SHP77 treated with DMSO at 0.1 percent for 48 hours (cell line): ENCODE results near the gene CPSF2.
"Not testable (repeated sequence)": the region's sequence is repeated elsewhere in the genome, so short reads cannot be mapped to it uniquely, and the experiment has no call there.

Experiments used
- DNase-seq: peaks from one replicate; lab custom pipeline; 2025; lab: John Stamatoyannopoulos, UW

CPSF2 gene

DNA sequence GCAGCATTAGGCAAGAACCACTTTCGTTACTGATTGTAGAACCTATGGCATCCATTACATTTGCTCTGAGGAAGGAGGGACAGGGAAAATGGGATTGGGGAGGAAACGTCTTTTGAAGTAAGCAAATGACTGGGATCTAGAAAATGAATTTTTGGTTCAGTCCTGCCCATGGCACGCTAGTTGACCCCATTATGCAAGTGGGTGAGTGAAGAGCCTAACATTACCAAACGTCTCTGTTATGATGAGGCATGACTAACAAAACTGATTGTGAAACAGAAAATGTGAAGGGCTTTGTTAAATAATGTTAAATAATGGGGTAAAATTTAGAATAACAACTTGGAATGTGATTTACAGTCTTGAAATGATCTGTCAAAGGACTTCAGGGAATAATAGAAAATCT is 38.9 kb downstream of the CPSF2 start:
- no peak for DNase-seq

DNA sequence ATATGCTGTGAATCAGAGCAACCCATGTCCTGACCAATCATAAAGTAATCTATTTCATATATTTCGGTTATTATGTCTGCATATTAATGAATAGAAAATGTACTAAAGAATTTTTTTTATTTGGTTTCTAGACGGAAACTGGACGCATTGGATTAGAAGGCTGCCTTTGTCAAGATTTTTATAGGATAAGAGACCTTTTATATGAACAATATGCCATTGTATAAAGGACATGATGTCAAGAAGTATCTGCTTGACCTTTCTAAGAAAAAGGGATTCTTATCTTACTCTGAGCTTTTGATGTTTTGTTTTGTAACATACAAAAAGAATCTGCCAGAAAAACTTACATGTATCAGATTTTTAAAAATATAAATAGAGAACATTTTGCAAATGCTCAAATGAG is 39.8 kb downstream of the CPSF2 start:
- DNase-seq = no peak

DNA sequence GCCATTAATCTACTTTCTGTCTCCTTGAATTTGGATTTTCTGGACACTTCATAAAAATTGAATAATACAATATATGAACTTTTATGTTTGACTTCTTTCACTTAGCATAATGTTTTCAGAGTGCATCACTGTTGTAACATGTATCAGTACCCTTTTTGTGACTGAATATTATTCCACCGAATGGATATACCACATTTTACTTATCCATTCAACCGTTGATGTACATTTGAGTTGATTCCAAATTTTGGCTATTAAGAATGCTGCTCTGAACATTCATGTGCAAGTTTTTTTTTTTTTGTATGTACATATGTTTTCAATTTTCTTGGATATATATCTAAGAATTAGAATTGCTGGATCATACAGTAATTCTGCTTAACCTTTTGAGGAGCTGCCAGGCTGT is 43.2 kb downstream of the CPSF2 start:
- no peak for DNase-seq

DNA sequence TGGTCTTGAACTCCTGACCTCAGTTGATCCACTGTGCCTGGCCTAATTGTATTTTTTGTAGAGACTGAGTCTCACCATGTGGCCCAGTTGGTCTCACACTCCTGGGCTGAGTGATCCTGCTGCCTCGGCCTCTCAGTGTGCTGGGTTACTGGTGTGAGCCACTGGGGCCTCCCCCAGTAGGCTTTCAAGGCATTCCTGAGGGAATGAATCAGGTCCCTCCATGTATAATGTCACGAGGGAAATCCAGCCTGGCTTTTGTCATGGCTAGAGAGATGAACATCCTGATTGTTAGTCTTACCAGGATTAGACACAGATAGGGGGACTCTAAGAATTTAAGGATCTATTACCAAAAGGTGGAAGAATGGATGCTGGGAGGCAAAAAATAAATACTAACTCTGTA is 51.9 kb downstream of the CPSF2 start:
- DNase-seq = no peak

DNA sequence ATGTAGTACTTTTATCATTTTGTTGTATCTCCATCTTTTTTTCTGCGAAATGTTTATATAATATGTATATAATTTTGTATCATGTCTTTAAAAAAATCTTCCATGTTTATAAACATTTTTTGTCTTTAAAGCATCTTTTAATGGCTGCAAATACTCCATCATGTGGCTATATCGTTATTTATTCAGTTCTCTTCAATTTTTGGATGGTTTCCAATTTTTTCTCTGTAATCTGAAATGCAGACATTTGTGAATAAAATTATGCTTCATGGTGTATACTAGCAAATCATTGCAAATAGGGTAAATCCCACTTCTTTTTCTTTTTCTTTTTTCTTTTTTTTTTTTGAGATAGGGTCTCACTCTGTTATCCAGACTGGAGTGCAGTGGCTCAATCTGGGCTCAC is 54.0 kb downstream of the CPSF2 start:
- no peak for DNase-seq

DNA sequence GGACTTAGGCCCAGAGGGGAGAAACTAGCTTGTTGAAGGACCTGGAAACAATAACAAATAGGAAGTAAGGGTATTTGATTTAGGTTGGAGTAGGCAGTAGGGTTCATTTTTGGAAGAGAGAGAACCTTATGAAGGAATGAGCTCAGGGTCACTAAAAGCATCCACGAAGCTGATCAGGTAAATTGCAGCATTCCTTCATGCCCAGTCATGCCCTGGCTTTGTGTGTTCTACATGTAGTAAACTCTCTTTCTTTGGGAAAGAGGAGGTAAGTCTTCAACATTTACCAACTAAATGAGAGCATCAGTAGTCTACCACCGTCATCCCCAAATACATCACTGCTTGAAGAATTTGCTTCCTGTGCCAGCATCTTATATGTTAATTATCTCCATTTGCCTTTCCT is 54.7 kb downstream of the CPSF2 start:
- no peak for DNase-seq

DNA sequence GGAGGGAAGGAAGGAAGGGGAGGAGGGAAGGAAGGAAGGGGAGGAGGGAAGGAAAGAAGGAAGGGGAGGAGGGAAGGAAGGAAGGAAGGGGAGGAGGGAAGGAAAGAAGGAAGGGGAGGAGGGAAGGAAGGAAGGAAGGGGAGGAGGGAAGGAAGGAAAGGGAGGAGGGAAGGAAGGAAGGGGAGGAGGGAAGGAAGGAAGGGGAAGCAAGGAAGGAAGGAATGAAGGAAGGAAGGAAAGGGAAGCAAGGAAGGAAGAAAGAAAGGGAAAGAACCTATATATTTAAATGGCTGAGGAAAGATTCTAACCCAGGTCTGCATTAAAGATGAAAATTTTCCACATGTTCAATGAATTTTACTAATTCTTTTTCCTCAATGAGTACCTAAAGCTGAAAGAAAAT is 57.4 kb downstream of the CPSF2 start:
- DNase-seq = not testable (repeated sequence)

DNA sequence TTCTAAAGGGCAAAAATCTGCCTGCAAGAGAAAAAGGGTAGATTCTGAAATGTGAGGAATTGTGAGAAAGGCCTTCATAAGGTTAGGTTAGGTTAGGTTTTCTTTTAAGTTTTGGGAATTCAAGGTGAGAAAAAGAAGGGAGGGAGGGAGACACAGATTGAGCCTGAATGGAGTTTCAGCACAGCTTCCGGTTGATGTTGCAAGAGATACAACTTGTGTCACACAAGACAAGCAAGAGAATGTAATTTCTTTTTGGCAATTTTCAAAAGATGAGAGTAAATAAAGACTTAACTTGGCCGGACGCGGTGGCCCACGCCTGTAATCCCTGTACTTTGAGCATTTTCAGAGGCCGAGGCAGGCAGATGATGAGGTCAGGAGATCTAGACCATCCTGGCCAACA is 63.8 kb downstream of the CPSF2 start:
- DNase-seq = no peak

DNA sequence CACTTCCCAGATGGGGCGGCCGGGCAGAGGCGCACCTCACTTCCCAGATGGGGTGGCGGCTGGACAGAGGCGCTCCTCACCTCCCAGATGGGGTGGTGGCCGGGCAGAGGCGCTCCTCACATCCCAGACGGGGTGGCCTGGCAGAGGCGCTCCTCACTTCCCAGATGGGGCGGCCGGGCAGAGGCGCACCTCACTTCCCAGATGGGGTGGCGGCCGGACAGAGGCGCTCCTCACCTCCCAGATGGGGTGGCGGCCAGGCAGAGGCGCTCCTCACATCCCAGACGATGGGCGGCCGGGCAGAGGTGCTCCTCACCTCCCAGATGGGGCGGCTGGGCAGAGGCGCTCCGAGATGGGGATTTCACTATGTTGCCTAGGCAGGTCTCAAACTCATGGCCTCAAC is 65.8 kb downstream of the CPSF2 start:
- DNase-seq = not testable (repeated sequence)

DNA sequence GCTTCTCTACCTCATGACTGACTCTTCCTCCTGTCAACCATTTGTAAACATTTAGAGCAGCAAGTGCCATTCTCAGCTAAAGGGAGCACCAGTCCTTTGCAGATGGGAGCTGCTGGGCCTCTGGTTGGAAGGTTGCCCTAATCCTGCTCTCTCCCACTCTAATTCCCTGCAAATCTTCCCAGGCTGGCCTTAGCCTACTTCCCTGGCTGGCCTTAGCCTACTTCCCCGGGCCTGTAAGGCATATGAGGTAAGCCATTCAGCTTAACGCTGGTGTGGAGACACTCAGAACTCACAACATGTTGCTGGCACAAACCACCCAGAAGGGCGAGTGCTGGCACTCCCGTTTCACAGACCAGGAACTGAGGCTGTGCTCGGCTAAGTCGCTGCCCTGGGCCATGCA is 69.0 kb downstream of the CPSF2 start:
- no peak for DNase-seq

DNA sequence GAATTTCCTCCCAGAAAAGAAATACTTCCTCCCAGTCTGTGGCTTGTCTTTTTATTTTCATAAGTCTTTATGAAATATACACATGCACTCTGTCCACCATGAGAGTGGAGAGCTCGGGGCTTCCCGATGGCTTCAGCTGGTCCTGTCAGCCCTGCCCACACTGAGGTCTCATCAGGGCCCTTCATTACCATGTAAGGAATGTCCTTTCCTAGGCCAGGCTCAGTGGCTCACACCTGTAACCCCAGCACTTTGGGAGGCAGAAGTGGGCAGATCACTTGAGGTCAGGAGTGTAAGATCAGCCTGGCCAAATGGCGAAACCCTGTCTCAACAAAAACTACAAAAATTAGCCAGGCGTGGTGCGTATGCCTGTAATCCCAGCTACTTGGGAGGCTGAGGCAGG is 77.0 kb downstream of the CPSF2 start:
- no peak for DNase-seq

DNA sequence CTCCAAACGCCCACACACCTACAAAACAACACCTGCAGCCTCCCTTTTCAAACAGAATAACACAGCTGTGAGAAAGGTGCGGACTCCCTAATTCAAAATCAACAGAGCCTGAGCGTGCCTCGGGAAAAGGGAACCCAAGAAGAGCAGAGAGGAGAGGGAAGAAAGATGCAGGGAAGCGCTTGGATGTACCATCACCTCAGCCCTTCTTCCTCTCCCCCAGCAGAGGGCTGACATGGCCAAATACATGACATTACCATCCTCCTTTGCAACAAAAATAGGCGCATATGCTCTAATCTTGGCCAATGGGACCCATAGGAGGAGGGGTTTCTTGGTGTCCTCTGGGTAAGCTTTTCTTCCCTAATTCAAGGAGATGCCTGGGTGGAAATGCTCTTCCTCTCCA is 78.0 kb downstream of the CPSF2 start:
- DNase-seq = no peak

DNA sequence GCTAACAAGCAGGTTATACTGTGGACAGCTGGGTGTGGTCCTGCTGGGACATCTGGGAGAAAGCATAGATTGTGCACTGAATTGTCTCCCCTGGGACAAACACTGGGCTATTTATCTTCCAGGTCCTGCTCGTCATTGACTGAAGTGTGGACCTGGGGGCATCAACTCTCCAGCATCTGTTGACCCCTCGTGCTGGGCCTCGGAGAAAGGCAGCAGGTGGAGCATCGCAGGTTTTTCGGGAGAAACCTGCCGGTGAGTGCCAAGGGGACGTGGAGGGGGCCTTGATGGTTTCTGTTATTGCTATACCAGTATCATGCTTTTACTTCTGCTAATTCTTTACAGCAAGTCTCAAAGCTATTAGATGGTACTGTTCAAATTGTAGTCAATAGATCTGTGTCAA is 81.3 kb downstream of the CPSF2 start:
- no peak for DNase-seq

DNA sequence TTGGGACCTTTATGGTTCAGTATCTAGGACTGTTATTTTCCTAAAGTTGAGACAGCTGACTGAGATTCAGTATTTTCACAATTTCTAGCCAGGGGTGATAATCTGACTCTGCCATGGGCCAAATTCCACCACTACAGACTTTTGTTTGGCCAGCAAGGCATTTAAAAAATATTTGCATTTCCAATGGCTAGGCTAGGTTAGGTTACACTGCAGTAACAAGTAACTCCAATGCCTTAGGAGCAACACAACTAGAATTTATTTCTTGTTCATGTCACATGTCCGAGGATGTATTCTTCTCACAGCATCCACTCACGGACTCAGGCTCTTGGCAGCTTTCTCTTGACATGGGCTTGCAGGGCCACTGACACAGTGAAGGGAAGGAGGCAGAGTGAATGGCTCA is 83.0 kb downstream of the CPSF2 start:
- DNase-seq = no peak

DNA sequence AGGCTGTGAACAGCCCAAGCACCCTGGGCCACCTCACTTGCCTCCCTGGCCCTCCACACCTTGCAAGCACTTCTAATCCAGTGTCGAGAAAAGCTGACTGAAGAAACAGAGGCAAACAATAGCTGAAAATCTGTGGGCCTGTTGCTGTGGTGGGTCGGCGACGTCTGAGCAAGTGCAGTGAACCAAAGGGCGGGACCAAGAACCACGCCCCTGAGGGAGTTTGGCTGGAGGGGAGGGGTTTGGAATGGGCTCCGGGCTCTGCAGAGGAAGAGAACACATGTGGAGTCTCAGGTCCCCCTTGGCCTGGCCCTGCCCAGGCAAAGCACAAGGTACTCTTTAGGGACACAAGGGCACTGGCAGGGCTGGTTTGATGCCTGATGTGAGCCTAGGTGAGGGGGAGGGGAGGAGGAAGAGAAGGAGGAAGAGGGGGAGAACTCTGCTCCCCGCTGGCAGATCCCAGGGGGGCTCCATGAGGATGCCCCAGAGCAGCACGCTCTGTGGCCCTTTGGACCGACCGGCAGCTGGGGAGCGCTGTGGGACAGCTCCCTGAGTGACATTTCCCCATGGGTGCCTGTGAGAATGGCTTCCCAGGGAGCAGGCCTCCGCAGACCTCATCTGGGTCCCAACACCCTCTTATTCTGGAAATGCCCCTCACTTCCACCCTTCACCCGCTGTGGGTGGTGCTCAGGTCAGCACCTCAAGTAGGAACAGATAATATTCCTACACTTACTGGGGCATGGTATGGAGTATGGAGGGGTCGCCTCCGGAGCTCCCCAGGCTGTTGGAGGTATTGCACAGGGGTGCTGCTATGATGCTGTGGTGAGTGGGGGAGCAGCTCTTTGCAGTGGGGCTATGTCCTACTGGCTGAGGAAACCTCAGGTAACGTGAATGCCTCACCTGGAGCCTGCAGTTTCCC is 85.5 kb downstream of the CPSF2 start:
- no peak for DNase-seq

DNA sequence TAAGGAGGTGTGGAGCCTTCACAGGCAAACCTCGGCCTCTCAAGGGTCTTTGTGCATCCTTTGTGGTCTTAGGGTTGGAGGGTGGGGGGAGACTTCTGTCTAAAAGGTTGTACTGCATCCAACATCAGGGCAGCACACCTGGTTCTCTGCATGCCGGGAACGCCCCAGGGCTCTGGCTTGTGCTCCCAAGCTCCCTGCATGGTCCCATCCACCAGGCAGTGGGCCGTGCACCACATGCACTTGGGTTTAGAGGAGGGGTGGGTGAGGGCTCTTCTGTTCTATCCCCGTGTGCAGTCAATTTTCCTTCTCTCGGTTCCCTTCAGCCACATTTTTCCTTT is 86.1 kb downstream of the CPSF2 start:
- DNase-seq = no peak

DNA sequence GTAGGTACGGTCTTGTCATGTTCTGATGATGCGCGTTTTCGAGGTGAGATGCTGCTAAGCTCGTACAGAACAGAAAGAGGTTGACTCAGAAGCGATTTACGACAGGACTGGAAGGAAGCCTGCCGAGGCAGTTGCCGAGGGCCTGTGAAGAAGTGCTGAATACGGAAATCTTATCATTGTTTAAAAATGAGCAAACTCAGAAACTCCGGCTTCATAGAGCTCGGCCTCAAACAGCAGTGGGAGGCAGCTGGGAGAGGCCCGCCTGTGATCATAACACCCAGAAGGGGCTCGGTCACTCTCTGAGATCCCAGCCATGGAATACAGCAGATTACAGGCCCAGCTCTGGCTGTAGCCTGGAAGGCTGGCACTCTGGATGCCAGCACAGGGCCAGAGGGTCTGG is 87.4 kb downstream of the CPSF2 start:
- DNase-seq = no peak

DNA sequence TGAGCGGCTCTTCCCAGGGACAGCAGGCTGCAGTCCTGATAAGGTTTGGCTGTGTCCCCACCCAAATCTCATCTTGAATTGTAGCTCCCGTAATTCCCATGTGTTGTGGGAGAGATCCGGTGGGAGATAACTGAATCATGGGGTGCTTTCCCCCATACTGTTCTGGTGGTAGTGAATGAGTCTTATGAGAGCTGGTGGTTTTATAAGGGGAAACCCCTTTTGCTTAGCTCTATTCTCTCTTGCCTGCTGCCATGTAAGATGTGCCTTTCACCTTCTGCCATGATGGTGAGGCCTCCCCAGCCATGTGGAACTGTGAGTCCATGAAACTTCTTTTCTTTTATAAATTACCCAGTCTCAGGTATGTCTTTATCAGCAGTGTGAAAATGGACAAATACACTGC is 91.4 kb downstream of the CPSF2 start:
- not testable (repeated sequence) for DNase-seq

DNA sequence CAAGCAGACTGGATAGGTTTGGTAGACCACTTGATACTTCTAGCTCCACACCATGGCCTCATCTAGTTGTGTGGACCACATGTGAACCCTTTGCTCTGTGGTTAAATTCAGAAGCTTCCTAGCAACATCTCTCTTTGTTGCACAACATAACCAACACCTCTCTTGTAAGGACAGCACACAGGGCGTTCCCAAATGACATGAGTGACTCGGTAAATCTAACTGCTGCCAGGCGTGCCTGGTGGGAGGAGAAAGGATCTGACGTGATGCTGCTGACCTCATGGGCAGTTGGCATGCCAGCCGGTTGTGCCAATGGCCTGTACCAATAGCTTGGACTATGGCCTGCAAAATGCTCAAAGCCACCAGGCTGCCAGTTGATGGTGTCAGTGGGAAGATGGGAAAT is 93.8 kb downstream of the CPSF2 start:
- no peak for DNase-seq

DNA sequence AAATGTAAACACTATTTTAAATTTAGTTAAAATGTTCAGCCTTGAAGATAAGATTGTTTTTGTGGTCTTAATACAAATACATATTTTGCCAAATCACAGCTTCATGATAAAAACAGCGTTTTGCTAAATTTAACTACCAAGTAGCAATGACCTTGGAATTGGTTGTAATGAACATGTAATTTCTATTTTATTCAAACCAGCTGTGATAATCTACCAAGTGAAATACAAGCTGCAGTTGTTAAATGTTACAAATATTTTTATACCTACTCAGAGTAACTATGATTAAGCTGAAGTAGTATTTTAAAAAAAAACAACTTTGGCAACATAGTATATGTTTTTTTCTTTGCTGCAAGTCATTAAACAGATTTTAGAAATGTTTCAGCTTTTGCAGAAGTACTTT is 96.2 kb downstream of the CPSF2 start:
- no peak for DNase-seq
